ENCODE data around the gene EHF. TPM values are rescaled to one million over a fixed set of nuclear protein-coding genes. Genes with fewer than 3 reads are reported as not detected.

The EHF gene
- total RNA-seq, 1 experiment from 2014 or later: 0.51 TPM

GRCh38 chr11:34633640-34633989 lies 12.7 kb downstream of the EHF start:
- H3K27me3 ChIP-seq (ENCODE audit: control insufficient read depth, insufficient read depth, low read length): no peaks in the 10 kb centered on the region
- H3K36me3 ChIP-seq (ENCODE audit: control insufficient read depth, insufficient read depth, low read length): no peaks in the 10 kb centered on the region
- DNase-seq (ENCODE audit: low read depth, low spot score): no peak
- H3K27ac ChIP-seq (ENCODE audit: low read length): peak overlapping the region; percentile 77
- CTCF ChIA-PET: no interaction called here
- H3K4me3 ChIP-seq (ENCODE audit: low read depth in 2 of 2, low read length in 2 of 2): no peak overlapping the region
- POLR2A ChIA-PET: no interaction called here
- no peaks in the 10 kb centered on the region for H3K9me3 ChIP-seq (ENCODE audit: control insufficient read depth, insufficient read depth, low read depth, low read length)
- intact Hi-C loops (cut with micrococcal nuclease; ENCODE audit: unreplicated experiment): no loop called here
- TF ChIP-seq POLR2AphosphoS5 (IDR thresholded peaks at IDR 0.05; ENCODE audit: low read depth, low read length): no peak
- TF ChIP-seq TCF7L2 (IDR thresholded peaks at IDR 0.05; ENCODE audit: low read depth, low read length): peak; percentile 59; the same call in 1 of the 2 replicates
- ATAC-seq: no peak
- no TSS peak for BruUV-seq (replicated peaks)
- in situ Hi-C loops (cut with HindIII; ENCODE audit: low pct_unique_long_range_greater_than_20kb, low sequenced_read_pairs): no loop called here
- H3K4me1 ChIP-seq (ENCODE audit: control insufficient read depth, insufficient read depth, low read length): peaks cover 11% of the 10 kb centered on the region

DNA sequence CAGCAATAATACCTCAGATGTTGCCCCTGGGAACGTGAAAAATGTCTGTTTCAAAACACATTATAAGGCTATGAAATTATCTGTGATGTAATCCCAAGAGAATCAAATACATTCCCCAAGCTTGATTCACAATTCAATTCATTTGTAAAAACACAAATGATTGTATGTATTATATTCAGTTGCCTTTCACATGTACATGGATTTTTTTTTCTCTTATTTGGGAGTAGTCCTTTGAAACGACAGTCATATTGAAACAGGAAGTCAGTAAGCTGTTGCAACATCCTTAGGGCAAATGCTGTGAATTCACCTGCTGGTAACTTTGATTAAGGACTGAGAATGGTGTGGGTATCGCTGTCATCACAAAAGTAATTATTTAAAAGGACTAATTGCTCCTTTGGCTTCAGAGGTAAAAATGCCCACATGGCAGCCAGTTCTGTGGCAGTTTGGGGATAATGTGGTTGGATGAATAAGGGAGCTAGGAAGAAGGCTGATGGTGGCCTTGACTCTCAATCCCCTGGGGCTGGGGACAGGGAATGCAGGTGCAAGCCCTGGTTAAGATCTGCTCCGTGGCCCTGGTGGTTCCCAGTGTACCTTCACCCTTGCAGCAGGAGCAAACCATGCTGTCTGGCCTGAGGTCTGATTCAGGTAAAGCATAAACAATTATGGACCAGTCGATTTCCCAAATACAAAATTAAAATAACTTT lies 13.2 kb downstream of the EHF start:
- TF ChIP-seq TCF7L2 (IDR thresholded peaks at IDR 0.05; ENCODE audit: low read depth, low read length): peak; percentile 6; the same call in 1 of the 2 replicates
- no peak for TF ChIP-seq SIN3A (IDR thresholded peaks at IDR 0.05; ENCODE audit: borderline replicate concordance, insufficient read depth, low read depth, low read length)
- TF ChIP-seq POLR2AphosphoS5 (IDR thresholded peaks at IDR 0.05; ENCODE audit: low read depth, low read length): no peak
- TF ChIP-seq, protein P1, sequence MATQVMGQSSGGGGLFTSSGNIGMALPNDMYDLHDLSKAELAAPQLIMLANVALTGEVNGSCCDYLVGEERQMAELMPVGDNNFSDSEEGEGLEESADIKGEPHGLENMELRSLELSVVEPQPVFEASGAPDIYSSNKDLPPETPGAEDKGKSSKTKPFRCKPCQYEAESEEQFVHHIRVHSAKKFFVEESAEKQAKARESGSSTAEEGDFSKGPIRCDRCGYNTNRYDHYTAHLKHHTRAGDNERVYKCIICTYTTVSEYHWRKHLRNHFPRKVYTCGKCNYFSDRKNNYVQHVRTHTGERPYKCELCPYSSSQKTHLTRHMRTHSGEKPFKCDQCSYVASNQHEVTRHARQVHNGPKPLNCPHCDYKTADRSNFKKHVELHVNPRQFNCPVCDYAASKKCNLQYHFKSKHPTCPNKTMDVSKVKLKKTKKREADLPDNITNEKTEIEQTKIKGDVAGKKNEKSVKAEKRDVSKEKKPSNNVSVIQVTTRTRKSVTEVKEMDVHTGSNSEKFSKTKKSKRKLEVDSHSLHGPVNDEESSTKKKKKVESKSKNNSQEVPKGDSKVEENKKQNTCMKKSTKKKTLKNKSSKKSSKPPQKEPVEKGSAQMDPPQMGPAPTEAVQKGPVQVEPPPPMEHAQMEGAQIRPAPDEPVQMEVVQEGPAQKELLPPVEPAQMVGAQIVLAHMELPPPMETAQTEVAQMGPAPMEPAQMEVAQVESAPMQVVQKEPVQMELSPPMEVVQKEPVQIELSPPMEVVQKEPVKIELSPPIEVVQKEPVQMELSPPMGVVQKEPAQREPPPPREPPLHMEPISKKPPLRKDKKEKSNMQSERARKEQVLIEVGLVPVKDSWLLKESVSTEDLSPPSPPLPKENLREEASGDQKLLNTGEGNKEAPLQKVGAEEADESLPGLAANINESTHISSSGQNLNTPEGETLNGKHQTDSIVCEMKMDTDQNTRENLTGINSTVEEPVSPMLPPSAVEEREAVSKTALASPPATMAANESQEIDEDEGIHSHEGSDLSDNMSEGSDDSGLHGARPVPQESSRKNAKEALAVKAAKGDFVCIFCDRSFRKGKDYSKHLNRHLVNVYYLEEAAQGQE (IDR thresholded peaks at IDR 0.05; ENCODE audit: insufficient read depth in 1 of 2, low read depth in 2 of 2, low read length in 1 of 2): no peak
- TF ChIP-seq, protein P2, sequence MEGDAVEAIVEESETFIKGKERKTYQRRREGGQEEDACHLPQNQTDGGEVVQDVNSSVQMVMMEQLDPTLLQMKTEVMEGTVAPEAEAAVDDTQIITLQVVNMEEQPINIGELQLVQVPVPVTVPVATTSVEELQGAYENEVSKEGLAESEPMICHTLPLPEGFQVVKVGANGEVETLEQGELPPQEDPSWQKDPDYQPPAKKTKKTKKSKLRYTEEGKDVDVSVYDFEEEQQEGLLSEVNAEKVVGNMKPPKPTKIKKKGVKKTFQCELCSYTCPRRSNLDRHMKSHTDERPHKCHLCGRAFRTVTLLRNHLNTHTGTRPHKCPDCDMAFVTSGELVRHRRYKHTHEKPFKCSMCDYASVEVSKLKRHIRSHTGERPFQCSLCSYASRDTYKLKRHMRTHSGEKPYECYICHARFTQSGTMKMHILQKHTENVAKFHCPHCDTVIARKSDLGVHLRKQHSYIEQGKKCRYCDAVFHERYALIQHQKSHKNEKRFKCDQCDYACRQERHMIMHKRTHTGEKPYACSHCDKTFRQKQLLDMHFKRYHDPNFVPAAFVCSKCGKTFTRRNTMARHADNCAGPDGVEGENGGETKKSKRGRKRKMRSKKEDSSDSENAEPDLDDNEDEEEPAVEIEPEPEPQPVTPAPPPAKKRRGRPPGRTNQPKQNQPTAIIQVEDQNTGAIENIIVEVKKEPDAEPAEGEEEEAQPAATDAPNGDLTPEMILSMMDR (IDR thresholded peaks at IDR 0.05): no peak
- H3K36me3 ChIP-seq (ENCODE audit: control insufficient read depth, insufficient read depth, low read length): no peaks in the 10 kb centered on the region
- intact Hi-C loops (cut with micrococcal nuclease; ENCODE audit: unreplicated experiment) (no loop called here), in situ Hi-C loops (cut with HindIII; ENCODE audit: low pct_unique_long_range_greater_than_20kb, low sequenced_read_pairs) (no loop called here)
- peak overlapping the region; percentile 77; the same call in 1 of the 2 replicates for H3K27ac ChIP-seq (ENCODE audit: low read length)
- BruUV-seq (replicated peaks): no TSS peak
- ChIA-PET CTCF (no interaction called here), POLR2A (no interaction called here)
- H3K9me3 ChIP-seq (ENCODE audit: control insufficient read depth, insufficient read depth, low read depth, low read length): no peaks in the 10 kb centered on the region
- ATAC-seq: no peak
- peaks cover 14% of the 10 kb centered on the region for H3K4me1 ChIP-seq (ENCODE audit: control insufficient read depth, insufficient read depth, low read length)
- H3K27me3 ChIP-seq (ENCODE audit: control insufficient read depth, insufficient read depth, low read length): no peaks in the 10 kb centered on the region
- no peak overlapping the region for H3K4me3 ChIP-seq (ENCODE audit: low read depth in 2 of 2, low read length in 2 of 2)
- no peak for DNase-seq (ENCODE audit: low read depth, low spot score)

DNA sequence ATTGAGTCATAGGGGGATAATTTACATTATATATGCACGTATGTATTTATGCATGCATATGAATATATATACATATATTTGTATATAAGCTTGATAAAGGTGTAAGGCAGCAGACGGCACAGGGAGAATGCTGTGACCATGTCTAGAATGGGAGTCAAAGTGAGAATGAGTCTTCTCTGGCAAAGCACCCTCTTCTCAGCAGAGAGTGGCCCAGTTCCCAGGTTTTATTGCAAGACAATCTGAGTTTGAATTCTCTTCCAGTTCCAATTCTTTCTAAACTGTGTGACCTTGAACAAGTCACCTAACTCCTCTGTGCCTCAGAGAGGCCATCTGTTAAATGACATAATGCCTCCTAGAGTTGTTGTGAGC lies 13.8 kb downstream of the EHF start:
- no peak for ATAC-seq
- TF ChIP-seq, protein P2 (IDR thresholded peaks at IDR 0.05): no peak
- ChIA-PET POLR2A (no interaction called here), CTCF (no interaction called here)
- no peaks in the 10 kb centered on the region for H3K27me3 ChIP-seq (ENCODE audit: control insufficient read depth, insufficient read depth, low read length)
- H3K36me3 ChIP-seq (ENCODE audit: control insufficient read depth, insufficient read depth, low read length): no peaks in the 10 kb centered on the region
- H3K9me3 ChIP-seq (ENCODE audit: control insufficient read depth, insufficient read depth, low read depth, low read length): no peaks in the 10 kb centered on the region
- no peak for DNase-seq (ENCODE audit: low read depth, low spot score)
- H3K27ac ChIP-seq (ENCODE audit: low read length): peak overlapping the region; percentile 77; the same call in 1 of the 2 replicates
- no peak overlapping the region for H3K4me3 ChIP-seq (ENCODE audit: low read depth in 2 of 2, low read length in 2 of 2)
- BruUV-seq (replicated peaks): no TSS peak
- intact Hi-C loops (cut with micrococcal nuclease; ENCODE audit: unreplicated experiment): no loop called here
- in situ Hi-C loops (cut with HindIII; ENCODE audit: low pct_unique_long_range_greater_than_20kb, low sequenced_read_pairs): no loop called here
- peaks cover 18% of the 10 kb centered on the region for H3K4me1 ChIP-seq (ENCODE audit: control insufficient read depth, insufficient read depth, low read length)
